Type B pancreatic cell (in vitro differentiated cells): Measurements from ENCODE around the gene CORO2A. TPM values are rescaled to one million over a fixed set of nuclear protein-coding genes. Genes with fewer than 3 reads are reported as not detected.

Source experiments
- DNase-seq: peaks from one replicate; pipeline ENCODE4 v3.0.0; 2021; ENCODE audit warnings: mixed read lengths; ENCODE audit not compliant: unreplicated experiment; ENCODE audit errors: extremely low spot score
- H3K27ac Mint-ChIP-seq: 2 replicates; pipeline ENCODE4 v1.8.0; 2021; ENCODE audit warnings: mild to moderate bottlenecking, mixed read lengths
- H3K27me3 Mint-ChIP-seq: 2 replicates; pipeline ENCODE4 v1.8.0; 2021; ENCODE audit warnings: mixed read lengths
- H3K36me3 Mint-ChIP-seq: 2 replicates; pipeline ENCODE4 v1.8.0; 2021; ENCODE audit warnings: mixed read lengths
- H3K4me1 Mint-ChIP-seq: one replicate; pipeline ENCODE4 v1.8.0; 2021; ENCODE audit warnings: mixed read lengths; ENCODE audit not compliant: unreplicated experiment
- H3K4me3 Mint-ChIP-seq: 2 replicates; pipeline ENCODE4 v1.8.0; 2021; ENCODE audit warnings: mild to moderate bottlenecking, mixed read lengths
- H3K9me3 Mint-ChIP-seq: 2 replicates; pipeline ENCODE4 v1.8.0; 2021; ENCODE audit warnings: mixed read lengths
- CTCF ChIP-seq: fragments of 200-600 bp; sonication (generic); conservative IDR thresholded peaks from 2 replicates; pipeline ENCODE4 v1.5.0; 2021; ENCODE audit warnings: antibody characterized with exemption, mild to moderate bottlenecking
- total RNA-seq: library from RNA; stranded (reverse); gene quantifications from 2 replicates; pipeline ENCODE4 v1.2.1, GENCODE V29; 2021; ENCODE audit warnings: low replicate concordance

CORO2A gene
- total RNA-seq, 1 donor from 2014 or later: 9.9 TPM

GRCh38 chr9:98187926-98188325, 4.5 kb downstream of the CORO2A start:
- no peak for DNase-seq
- Mint-ChIP-seq H3K27me3 (no peaks in the 10 kb centered on the region), H3K27ac (no peak overlapping the region), H3K9me3 (no peaks in the 10 kb centered on the region), H3K36me3 (no peaks in the 10 kb centered on the region), H3K4me3 (no peak overlapping the region), H3K4me1 (no peaks in the 10 kb centered on the region)
- no peak for TF ChIP-seq CTCF

- no peak for TF ChIP-seq CTCF
- Mint-ChIP-seq H3K4me3 (no peak overlapping the region), H3K9me3 (no peaks in the 10 kb centered on the region), H3K27me3 (no peaks in the 10 kb centered on the region), H3K27ac (no peak overlapping the region), H3K4me1 (peaks cover 4% of the 10 kb centered on the region), H3K36me3 (no peaks in the 10 kb centered on the region)
- no peak for DNase-seq
Observed at GRCh38 chr9:98186236-98186635, 6.2 kb downstream of the CORO2A start.

GRCh38 chr9:98185611-98186171, 6.7 kb downstream of the CORO2A start:
- Mint-ChIP-seq H3K27me3 (no peaks in the 10 kb centered on the region), H3K4me3 (no peak overlapping the region), H3K36me3 (no peaks in the 10 kb centered on the region), H3K27ac (no peak overlapping the region), H3K9me3 (no peaks in the 10 kb centered on the region), H3K4me1 (peaks cover 4% of the 10 kb centered on the region)
- DNase-seq: no peak
- no peak for TF ChIP-seq CTCF

GRCh38 chr9:98185021-98185567, 7.3 kb downstream of the CORO2A start:
- H3K36me3 Mint-ChIP-seq: no peaks in the 10 kb centered on the region
- no peak overlapping the region for H3K4me3 Mint-ChIP-seq
- TF ChIP-seq CTCF: no peak

GRCh38 chr9:98184326-98184725, 8.1 kb downstream of the CORO2A start:
- H3K4me1 Mint-ChIP-seq: peaks cover 4% of the 10 kb centered on the region

More at GRCh38 chr9:98185021-98185567, 7.3 kb downstream of the CORO2A start:
- Mint-ChIP-seq H3K4me1 (peaks cover 4% of the 10 kb centered on the region), H3K27me3 (no peaks in the 10 kb centered on the region), H3K27ac (no peak overlapping the region), H3K9me3 (no peaks in the 10 kb centered on the region)
- no peak for DNase-seq

More at GRCh38 chr9:98184326-98184725, 8.1 kb downstream of the CORO2A start:
- H3K36me3 Mint-ChIP-seq: no peaks in the 10 kb centered on the region
- no peak overlapping the region for H3K27ac Mint-ChIP-seq
- no peak for DNase-seq
- TF ChIP-seq CTCF: no peak
- H3K27me3 Mint-ChIP-seq: no peaks in the 10 kb centered on the region
- no peak overlapping the region for H3K4me3 Mint-ChIP-seq
- H3K9me3 Mint-ChIP-seq: no peaks in the 10 kb centered on the region
